HepG2 (cell line): ENCODE measurements around the gene TVP23A. TPM values are rescaled to one million over a fixed set of nuclear protein-coding genes. Genes with fewer than 3 reads are reported as not detected.

ENCODE experiments used
- AGO1 ChIP-seq: fragments of 200-400 bp; formaldehyde crosslinking; IDR thresholded peaks from 2 replicates; pipeline ENCODE4 v1.6.1; 2017; ENCODE audit warnings: mild to moderate bottlenecking, low read depth, low read length, moderate library complexity; ENCODE audit not compliant: poor library complexity, severe bottlenecking
- ATF7-NPFF ChIP-seq: sonication (generic); formaldehyde crosslinking; IDR thresholded peaks from 2 replicates; pipeline ENCODE4 v1.8.1; 2023; ENCODE audit warnings: mild to moderate bottlenecking, low read depth, missing genetic modification reagents, moderate library complexity
- DMTF1 ChIP-seq: sonication (generic); formaldehyde crosslinking; IDR thresholded peaks from 2 replicates; pipeline ENCODE4 v1.4.0; 2020; ENCODE audit warnings: mild to moderate bottlenecking, missing genetic modification reagents
- DPF2 ChIP-seq: sonication (generic); formaldehyde crosslinking; IDR thresholded peaks from 2 replicates; pipeline ENCODE4 v1.4.0; 2020; ENCODE audit warnings: mild to moderate bottlenecking, low read depth, missing genetic modification reagents, borderline replicate concordance
- FIP1L1 ChIP-seq: fragments of 200-400 bp; formaldehyde crosslinking; IDR thresholded peaks from 2 replicates; pipeline ENCODE4 v1.6.1; 2018; ENCODE audit warnings: low read depth, mild to moderate bottlenecking, low read length, moderate library complexity, borderline replicate concordance; ENCODE audit not compliant: insufficient read depth
- GLI4 ChIP-seq: sonication (generic); formaldehyde crosslinking; IDR thresholded peaks from 2 replicates; pipeline ENCODE4 v1.5.1; 2020; ENCODE audit warnings: missing genetic modification reagents, mild to moderate bottlenecking, moderate library complexity, borderline replicate concordance
- HES4 ChIP-seq: sonication (generic); formaldehyde crosslinking; IDR thresholded peaks from 2 replicates; pipeline ENCODE4 v1.9.0; 2021; ENCODE audit warnings: mild to moderate bottlenecking, missing genetic modification reagents, borderline replicate concordance
- ISL2 ChIP-seq: sonication (generic); formaldehyde crosslinking; IDR thresholded peaks from 2 replicates; pipeline ENCODE4 v1.5.0; 2020; ENCODE audit warnings: missing genetic modification reagents
- LCORL ChIP-seq, 2 experiments: fragments of 450-650 bp in 1 of 2; sonication (generic) in 1 of 2; formaldehyde crosslinking in 1 of 2; IDR thresholded peaks; 2 replicates each; pipeline versions ENCODE4 v1.5.0 to v1.6.1; 2017 to 2020; ENCODE audit warnings: antibody characterized with exemption in 1 of 2, missing genetic modification reagents in 1 of 2
- REL ChIP-seq: sonication (generic); formaldehyde crosslinking; conservative IDR thresholded peaks from 2 replicates; pipeline ENCODE4 v1.8.0; 2022; ENCODE audit warnings: mild to moderate bottlenecking, missing genetic modification reagents, moderate library complexity
- ZBED4 ChIP-seq: sonication (generic); formaldehyde crosslinking; IDR thresholded peaks from 2 replicates; pipeline ENCODE4 v1.4.0; 2020; ENCODE audit warnings: missing genetic modification reagents, borderline replicate concordance
- ZGPAT ChIP-seq: IDR thresholded peaks from 2 replicates; pipeline ENCODE4 v1.6.1; 2016; ENCODE audit warnings: mild to moderate bottlenecking
- ZNF207 ChIP-seq: fragments of 450-650 bp; IDR thresholded peaks from 2 replicates; pipeline ENCODE4 v1.6.1; 2016; ENCODE audit warnings: antibody characterized with exemption, borderline replicate concordance
- ZNF280D ChIP-seq: sonication (generic); formaldehyde crosslinking; IDR thresholded peaks from 2 replicates; pipeline ENCODE4 v1.5.1; 2020; ENCODE audit warnings: mild to moderate bottlenecking, missing genetic modification reagents
- ZNF30 ChIP-seq: sonication (generic); formaldehyde crosslinking; IDR thresholded peaks from 2 replicates; pipeline ENCODE4 v1.5.0; 2020; ENCODE audit warnings: mild to moderate bottlenecking, missing genetic modification reagents
- ZNF543 ChIP-seq: sonication (generic); formaldehyde crosslinking; IDR thresholded peaks from 2 replicates; pipeline ENCODE4 v1.4.0; 2020; ENCODE audit warnings: mild to moderate bottlenecking, missing genetic modification reagents
- polyA plus RNA-seq, 8 experiments: library from polyadenylated mRNA; depleted of rRNA in 3 of 8; stranded (reverse) in 7 of 8; unstranded in 1 of 8; fragments of >200 nt; fragmentation: Illumina TruSeq in 4 of 8; extraction: Trizol in 4 of 8; gene quantifications; 2 replicates each; pipeline versions ENCODE4 v1.2.1 to v1.2.3, GENCODE V29; 2011 to 2016; ENCODE audit warnings: low read depth in 4 of 8, missing spikeins in 1 of 8, mixed read lengths in 1 of 8; ENCODE audit not compliant: insufficient read depth in 1 of 8
- total RNA-seq, 5 experiments: library from RNA; depleted of rRNA; stranded (reverse); fragments of >200 nt; fragmentation: Illumina TruSeq; extraction: Trizol; gene quantifications; 2 replicates each; pipeline ENCODE4 v1.2.3, GENCODE V29; 2016; ENCODE audit warnings: low read depth in 1 of 5

Gene TVP23A
- total and polyA plus RNA-seq, 2 of the 13 experiments (the other 11 are each of a cell fraction or from before 2014, with no cell fraction given), result not detected

GRCh38 chr16:10728003-10728887, 90.3 kb downstream of the TVP23A start (continued):
- TF ChIP-seq ZNF280D (CRISPR knock-in tag), result peak; percentile 81
- peak; percentile 26; the same call in 1 of the 2 replicates for TF ChIP-seq DPF2
- TF ChIP-seq AGO1, result no peak
- TF ChIP-seq ZNF30 (CRISPR knock-in tag), result no peak
- TF ChIP-seq ZBED4, result peak; percentile 66; the same call in 1 of the 2 replicates
- TF ChIP-seq ISL2 (CRISPR knock-in tag), result peak; percentile 56; the same call in 1 of the 2 replicates
- no peak for TF ChIP-seq DMTF1 (CRISPR knock-in tag)
- TF ChIP-seq ATF7-NPFF (CRISPR knock-in tag), result no peak
- TF ChIP-seq ZNF543, result no peak
- no peak for TF ChIP-seq FIP1L1
- peak; percentile 78; the same call in 1 of the 2 replicates for TF ChIP-seq ZGPAT (CRISPR knock-in tag)
- TF ChIP-seq HES4 (CRISPR knock-in tag), result no peak
- no peak for TF ChIP-seq ZNF207
- no peak for TF ChIP-seq GLI4
- TF ChIP-seq REL (CRISPR knock-in tag), result no peak
- TF ChIP-seq LCORL (IDR thresholded peaks at IDR 0.05), result no peak
- peak; percentile 92 for TF ChIP-seq LCORL (CRISPR knock-in tag; IDR thresholded peaks at IDR 0.05)
